Erythroblast (primary cell): ENCODE data around the gene SCRN1.

Experiments
- GATA1 ChIP-seq: IDR thresholded peaks from 2 replicates; pipeline ENCODE4 v1.6.1; 2011; ENCODE audit warnings: low read depth, mild to moderate bottlenecking, control low read depth, low read length, moderate library complexity
- POLR2A ChIP-seq: IDR thresholded peaks from 2 replicates; pipeline ENCODE4 v1.6.1; 2011; ENCODE audit warnings: mild to moderate bottlenecking, low read length

GRCh38 chr7:30038196-30038980, 48.8 kb upstream of the SCRN1 start:
- TF ChIP-seq POLR2A (no peak), GATA1 (no peak)
